NCI-H1417 treated with DMSO at 0.1 percent for 48 hours (cell line): Measurements from ENCODE around the gene RHOU.

Experiments
- DNase-seq: peaks from one replicate; lab custom pipeline; 2025; lab: John Stamatoyannopoulos, UW

The RHOU gene

DNA sequence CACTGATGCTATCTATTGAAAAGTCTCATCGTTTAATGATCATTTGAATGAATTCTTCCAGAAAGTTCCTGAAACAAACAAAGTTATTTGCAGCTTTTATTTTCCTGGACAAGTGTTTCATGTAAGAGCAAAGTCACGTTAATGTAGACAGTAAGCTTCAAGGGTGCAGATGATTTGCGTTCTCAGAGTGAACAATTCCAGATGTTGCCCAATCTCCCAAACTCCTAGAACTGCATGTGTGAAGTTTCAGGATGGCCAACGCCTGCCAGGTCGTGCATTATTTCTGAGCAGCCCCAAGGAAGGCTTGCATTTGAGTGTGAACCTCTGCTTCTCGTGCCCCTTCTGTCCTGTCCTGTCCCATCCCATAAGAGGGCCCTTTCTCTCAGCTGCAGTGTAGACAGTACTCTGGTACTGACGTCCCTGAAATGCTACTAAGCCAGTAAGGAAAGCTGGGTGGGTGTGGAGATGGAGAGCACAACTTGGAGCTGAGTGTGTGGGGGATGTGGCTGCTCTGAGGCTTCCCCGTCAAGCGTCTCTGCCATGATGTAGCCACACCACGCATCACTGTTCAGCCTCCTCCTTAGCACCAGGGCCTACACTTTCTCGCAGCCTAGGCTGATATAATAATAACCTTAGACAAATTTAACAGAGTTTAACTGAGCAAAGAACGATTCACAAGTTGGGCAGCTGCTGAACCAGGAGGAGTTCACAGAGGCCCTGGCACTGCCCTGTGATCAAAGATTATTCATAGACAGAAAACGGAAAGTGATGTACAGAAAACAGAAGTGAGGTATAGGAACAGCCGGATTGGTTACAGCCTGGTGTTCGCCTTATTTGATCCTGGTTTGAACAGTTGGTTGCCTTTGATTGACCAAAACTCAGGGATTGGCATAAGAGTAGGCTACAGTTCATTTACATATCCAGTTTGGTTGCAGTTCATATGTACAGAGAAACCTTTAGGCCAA, 50.4 kb downstream of the RHOU start:
- no peak for DNase-seq

- DNase-seq: no peak
Measured at GRCh38 chr1:228786361-228787129, 51.3 kb downstream of the RHOU start.

DNA sequence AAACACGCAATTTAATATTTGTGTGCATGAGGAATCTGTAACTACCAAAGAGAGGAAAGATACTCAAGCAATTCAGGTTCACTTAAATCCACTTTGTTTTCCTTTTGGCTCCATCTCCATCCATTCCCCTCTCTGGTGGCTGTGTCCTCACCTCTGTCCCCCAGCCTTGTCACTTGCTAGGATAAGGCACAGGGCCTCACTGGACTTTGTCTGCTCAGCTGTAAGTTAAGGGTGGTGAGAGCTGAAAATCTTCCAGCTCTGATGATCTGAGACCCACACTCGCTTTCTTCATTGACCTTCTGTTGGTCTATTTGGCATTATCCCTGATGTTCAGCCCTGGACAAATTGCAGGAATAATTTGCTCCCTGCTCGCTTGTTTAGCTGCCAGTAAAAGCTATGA, 56.5 kb downstream of the RHOU start:
- DNase-seq: no peak

DNA sequence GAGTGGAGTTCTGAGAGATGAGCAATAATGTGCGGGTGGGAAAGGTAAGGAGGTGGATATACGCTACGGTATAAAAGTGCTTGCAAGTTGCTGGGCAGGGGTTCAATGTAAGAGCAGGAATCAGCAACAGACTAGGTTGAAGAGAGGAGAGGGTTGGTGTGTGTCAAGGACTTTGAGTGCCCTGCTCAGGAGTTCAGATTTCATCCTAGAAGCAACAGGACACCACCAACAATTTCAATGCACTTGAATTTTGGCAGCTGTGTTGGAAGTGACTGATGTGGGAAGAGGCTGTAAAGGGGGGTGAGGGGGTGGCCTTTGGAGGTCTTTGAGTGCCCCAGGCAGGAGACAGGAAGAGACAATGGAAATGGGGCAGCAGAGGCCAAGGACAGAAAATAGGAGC, 57.3 kb downstream of the RHOU start:
- DNase-seq: no peak

DNA sequence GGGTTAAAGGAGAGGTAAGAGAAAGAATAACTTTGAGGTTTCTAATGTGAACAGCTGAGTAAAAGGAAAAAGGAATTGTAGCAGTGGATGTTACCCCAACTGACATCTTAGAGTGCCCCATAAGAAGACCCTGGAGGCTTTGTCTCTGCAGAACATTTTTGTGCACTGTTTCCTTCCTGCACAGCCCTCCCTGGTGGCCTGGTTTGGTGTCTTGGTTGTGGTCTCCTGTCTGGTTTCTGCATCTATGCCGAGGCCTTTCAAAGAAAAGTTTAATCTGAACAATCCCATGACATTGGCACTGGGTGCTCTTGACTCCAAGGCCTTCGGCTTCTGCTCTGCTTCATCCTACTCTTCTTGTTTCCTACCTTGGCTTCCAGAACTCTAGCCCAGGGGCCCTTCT, 57.8 kb downstream of the RHOU start:
- no peak for DNase-seq

DNA sequence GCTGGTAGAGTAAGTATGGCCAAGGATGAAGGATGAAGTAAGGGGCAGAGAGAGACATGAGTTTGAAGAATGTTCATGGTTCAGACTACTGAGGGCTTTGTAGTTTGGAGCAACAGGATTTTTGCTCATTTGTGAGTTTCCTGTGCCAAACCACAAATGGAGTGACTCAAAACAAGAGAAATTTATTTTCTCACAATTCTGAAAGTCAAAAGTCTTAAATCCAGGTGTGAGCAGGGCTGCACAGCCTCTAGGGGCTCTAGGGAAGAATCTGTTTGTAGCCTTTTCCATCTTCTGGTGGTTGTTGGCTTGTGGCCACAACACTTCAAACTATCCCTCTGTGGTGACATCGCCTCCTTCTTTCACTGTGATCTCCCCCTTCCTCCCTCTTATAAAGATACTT, 58.9 kb downstream of the RHOU start:
- no peak for DNase-seq

DNA sequence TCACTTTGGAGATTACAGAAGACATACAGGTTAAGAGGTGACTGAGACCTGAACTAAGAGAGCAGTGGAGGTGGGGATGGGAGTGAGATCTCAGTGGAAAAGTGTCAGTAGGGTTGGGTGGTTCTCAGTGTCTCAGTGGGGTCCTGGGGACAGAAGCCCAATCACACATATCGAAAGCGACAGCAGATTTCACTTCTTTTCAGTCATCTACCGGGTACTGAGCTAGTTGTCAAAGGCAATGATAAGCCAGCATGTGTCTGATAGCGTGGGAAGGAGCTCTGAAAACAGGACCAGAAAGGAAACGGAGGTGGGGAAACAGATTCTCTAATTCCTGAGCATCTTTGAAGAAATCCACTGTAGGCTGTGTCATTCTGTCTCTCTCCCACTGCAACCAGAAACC, 59.5 kb downstream of the RHOU start:
- DNase-seq: no peak

DNA sequence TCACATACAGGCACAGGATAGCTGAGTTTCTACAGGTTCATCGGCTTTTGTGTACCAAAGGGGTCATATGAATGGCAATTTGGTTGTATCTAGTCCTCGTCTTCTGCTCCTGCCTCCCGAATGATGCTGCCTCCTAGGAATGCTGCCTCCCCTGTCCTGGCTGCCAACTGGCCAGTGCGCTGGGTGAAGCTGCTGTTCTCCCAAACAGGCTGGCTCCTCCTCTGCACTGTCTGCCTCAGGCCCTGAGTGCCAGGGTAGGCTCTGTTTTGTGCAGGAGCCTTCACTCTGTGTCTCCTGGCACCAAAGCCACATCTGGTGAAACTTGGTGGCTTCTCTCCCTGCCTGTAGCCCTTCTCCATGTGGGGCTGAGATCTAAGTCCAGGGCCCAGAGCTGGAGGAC, 60.3 kb downstream of the RHOU start:
- no peak for DNase-seq
